Stomach (tissue), 4 donors: ENCODE measurements around the gene HOXB6.

Experiments used
- CTCF ChIP-seq, 7 experiments: fragments of 450-650 bp in 4 of 7; fragments of 200-600 bp in 3 of 7; sonication (generic) in 3 of 7; IDR thresholded peaks; one replicate each; pipeline ENCODE4 v1.5.1; 2016 to 2019; ENCODE audit warnings: antibody characterized with exemption in 7 of 7, control low read depth in 2 of 7, mild to moderate bottlenecking in 1 of 7
- POLR2A ChIP-seq, 4 donors: fragments of 450-650 bp; IDR thresholded peaks; one replicate each; pipeline ENCODE4 v1.6.1; 2016; ENCODE audit warnings: antibody characterized with exemption in 4 of 4, control low read depth in 2 of 4, mild to moderate bottlenecking in 1 of 4, moderate library complexity in 1 of 4
- POLR2AphosphoS5 ChIP-seq, 3 donors: sonication (generic); formaldehyde crosslinking; IDR thresholded peaks; one replicate each; pipeline ENCODE4 v1.6.1; 2016; ENCODE audit warnings: antibody characterized with exemption in 3 of 3

GRCh38 chr17:48594538-48595277 lies 10.1 kb downstream of the HOXB6 start:
- no peak for TF ChIP-seq POLR2AphosphoS5 (IDR thresholded peaks at IDR 0.05)
- TF ChIP-seq POLR2A (IDR thresholded peaks at IDR 0.05): no peak
- no peak for TF ChIP-seq CTCF (IDR thresholded peaks at IDR 0.05)
